Esophagus squamous epithelium (tissue), 5 donors: ENCODE results near the gene CABP2. TPM values are rescaled to one million over a fixed set of nuclear protein-coding genes. Genes with fewer than 3 reads are reported as not detected.
"Not testable (repeated sequence)": the region's sequence is repeated elsewhere in the genome, so short reads cannot be mapped to it uniquely, and the experiment has no call there.

Experiments used
- DNase-seq: peaks from one replicate; lab custom pipeline; 2025; lab: John Stamatoyannopoulos, UW
- H3K27ac ChIP-seq, 4 donors: fragments of 200-600 bp; sonication (generic); one replicate each; pipeline ENCODE4 v1.5.1; 2016 to 2019; ENCODE audit warnings: mild to moderate bottlenecking in 1 of 4
- H3K27me3 ChIP-seq, 4 donors: fragments of 200-600 bp; sonication (generic); 1 replicate in 3 of 4; 2 replicates in 1 of 4; pipeline versions ENCODE4 v1.5.1 to v1.6.0; 2017 to 2021; ENCODE audit warnings: antibody characterized with exemption in 1 of 4
- H3K36me3 ChIP-seq, 3 donors: fragments of 200-600 bp; sonication (generic); one replicate each; pipeline ENCODE4 v1.5.1; 2016 to 2019
- H3K4me1 ChIP-seq, 3 donors: fragments of 200-600 bp; sonication (generic); one replicate each; pipeline ENCODE4 v1.5.1; 2017 to 2019
- H3K4me3 ChIP-seq, 4 donors: fragments of 200-600 bp; sonication (generic); 1 replicate in 3 of 4; 2 replicates in 1 of 4; pipeline ENCODE4 v1.5.1; 2016 to 2019; ENCODE audit warnings: mild to moderate bottlenecking in 2 of 4, moderate library complexity in 1 of 4
- H3K9me3 ChIP-seq, 3 donors: fragments of 200-600 bp; sonication (generic); one replicate each; pipeline ENCODE4 v1.5.1; 2016 to 2019
- POLR2A ChIP-seq, 4 donors: fragments of 450-650 bp; IDR thresholded peaks; one replicate each; pipeline ENCODE4 v1.6.1; 2017; ENCODE audit warnings: antibody characterized with exemption in 4 of 4, mild to moderate bottlenecking in 4 of 4, moderate library complexity in 3 of 4
- WGBS, 2 donors: methylation state at CpG; one replicate each; pipeline ENCODE4 v1.1.5; 2018; 5-methylcytosine and 5-hydroxymethylcytosine counted together
- intact Hi-C: fragments of 100-400 bp; cut with DNase I; formaldehyde crosslinking; loops from one replicate; pipeline ENCODE4 v1.15.0; 2022
- total RNA-seq, 4 donors: library from RNA; depleted of rRNA; stranded (reverse); fragments of >200 nt; gene quantifications; one replicate each; pipeline ENCODE4 v1.1.0, GENCODE V29; 2016
- TF ChIP-seq, protein P1 (sequence below), 6 experiments: fragments of 450-650 bp in 4 of 6; fragments of 200-600 bp in 2 of 6; sonication (generic) in 2 of 6; IDR thresholded peaks; one replicate each; pipeline ENCODE4 v1.5.1; 2016 to 2019; ENCODE audit warnings: antibody characterized with exemption in 6 of 6, mild to moderate bottlenecking in 4 of 6, moderate library complexity in 4 of 6
- donor health status: DM: yes; HTN: yes; CAD: no.

The CABP2 gene
- total RNA-seq, 4 donors from 2014 or later = not detected

DNA sequence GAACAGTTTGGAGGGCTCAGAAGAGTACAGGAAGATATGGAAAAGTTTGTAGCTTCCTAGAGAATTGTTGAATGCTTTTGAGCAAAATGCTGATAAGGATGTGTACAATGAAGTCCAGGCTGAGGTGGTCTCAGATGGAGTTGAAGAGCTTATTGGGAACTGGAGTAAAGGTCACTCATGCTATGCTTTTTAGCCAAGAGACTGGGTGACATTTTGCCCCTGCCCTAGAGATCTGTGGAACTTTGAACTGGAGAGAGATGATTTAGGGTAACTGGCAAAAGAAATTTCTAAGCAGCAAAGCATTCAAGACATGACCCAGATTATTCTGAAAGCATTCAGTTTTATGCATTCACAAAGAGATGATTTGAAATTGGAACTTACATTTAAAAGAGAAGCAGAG, 27.9 kb upstream of the CABP2 start:
- Histone ChIP-seq H3K27ac (no peak overlapping the region), H3K27me3 (no peaks in the 10 kb centered on the region), H3K36me3 (no peaks in the 10 kb centered on the region), H3K4me3 (no peak overlapping the region), H3K9me3 (peaks cover 0 to 5% (median 0%) of the 10 kb centered on the region in 3 donors), H3K4me1 (no peaks in the 10 kb centered on the region)
- no peak for DNase-seq
- intact Hi-C loops = no loop called here
- no peak for TF ChIP-seq POLR2A (IDR thresholded peaks at IDR 0.05)
- TF ChIP-seq, protein P1, sequence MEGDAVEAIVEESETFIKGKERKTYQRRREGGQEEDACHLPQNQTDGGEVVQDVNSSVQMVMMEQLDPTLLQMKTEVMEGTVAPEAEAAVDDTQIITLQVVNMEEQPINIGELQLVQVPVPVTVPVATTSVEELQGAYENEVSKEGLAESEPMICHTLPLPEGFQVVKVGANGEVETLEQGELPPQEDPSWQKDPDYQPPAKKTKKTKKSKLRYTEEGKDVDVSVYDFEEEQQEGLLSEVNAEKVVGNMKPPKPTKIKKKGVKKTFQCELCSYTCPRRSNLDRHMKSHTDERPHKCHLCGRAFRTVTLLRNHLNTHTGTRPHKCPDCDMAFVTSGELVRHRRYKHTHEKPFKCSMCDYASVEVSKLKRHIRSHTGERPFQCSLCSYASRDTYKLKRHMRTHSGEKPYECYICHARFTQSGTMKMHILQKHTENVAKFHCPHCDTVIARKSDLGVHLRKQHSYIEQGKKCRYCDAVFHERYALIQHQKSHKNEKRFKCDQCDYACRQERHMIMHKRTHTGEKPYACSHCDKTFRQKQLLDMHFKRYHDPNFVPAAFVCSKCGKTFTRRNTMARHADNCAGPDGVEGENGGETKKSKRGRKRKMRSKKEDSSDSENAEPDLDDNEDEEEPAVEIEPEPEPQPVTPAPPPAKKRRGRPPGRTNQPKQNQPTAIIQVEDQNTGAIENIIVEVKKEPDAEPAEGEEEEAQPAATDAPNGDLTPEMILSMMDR (IDR thresholded peaks at IDR 0.05) = no peak

DNA sequence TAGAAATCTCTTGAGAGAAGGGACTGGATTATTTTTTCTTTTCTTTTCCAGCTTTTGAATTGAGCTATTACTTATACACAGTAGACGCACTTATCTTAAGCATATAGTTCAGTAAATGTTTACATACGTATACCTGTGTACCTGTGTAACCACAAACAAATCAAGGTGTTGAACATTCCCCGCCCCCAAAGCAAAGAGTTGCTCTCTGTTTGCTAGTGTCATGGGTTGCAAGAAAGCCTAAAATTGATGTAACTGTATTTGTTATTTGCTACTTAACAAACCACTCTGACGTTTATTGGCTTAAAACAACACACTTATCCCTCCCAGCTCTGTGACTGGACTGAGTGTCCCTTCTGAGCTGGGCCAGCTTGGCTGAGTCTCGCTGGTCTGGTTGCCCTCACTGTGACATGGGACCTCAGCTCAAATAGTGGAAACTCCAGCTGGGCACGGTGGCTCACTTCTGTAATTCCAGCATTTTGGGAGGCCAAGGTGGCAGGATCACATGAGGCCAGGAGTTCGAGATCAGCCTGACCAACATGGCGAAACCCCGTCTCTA, 25.4 kb upstream of the CABP2 start:
- WGBS, 2 donors = 82 to 87% methylated on average over 9 of the region's 9 CpGs
- DNase-seq = no peak
- intact Hi-C loops = no loop called here
- TF ChIP-seq, protein P1 (IDR thresholded peaks at IDR 0.05) = no peak
- no peak for TF ChIP-seq POLR2A (IDR thresholded peaks at IDR 0.05)
- Histone ChIP-seq H3K27ac (no peak overlapping the region), H3K4me1 (peaks cover 0 to 7% (median 0%) of the 10 kb centered on the region in 3 donors), H3K9me3 (peaks cover 0 to 5% (median 0%) of the 10 kb centered on the region in 3 donors), H3K4me3 (no peak overlapping the region), H3K27me3 (no peaks in the 10 kb centered on the region), H3K36me3 (no peaks in the 10 kb centered on the region)

DNA sequence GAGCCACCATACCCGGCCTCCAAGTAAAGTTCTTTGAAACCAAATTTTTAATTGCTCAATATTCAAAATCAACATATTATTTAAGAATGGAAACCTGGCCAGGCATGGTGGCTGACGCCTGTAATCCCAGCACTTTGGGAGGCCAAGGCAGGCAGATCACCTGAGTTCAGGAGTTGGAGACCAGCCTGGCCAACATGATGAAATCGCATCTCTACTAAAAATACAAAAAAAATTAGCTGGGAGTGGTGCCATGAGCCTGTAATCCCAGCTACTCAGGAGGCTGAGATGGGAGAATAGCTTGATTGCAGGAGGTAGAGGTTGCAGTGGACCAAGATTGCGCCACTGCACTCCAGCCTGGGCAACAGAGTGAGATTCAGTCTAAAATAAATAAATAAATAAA, 24.9 kb upstream of the CABP2 start:
- H3K27me3 ChIP-seq, DNase-seq, H3K4me1 ChIP-seq, H3K36me3 ChIP-seq, H3K4me3 ChIP-seq, H3K9me3 ChIP-seq, intact Hi-C loops, H3K27ac ChIP-seq: not testable (repeated sequence)
- WGBS, 2 donors = 60 to 89% methylated on average over 2 to 4 of the region's 4 CpGs

DNA sequence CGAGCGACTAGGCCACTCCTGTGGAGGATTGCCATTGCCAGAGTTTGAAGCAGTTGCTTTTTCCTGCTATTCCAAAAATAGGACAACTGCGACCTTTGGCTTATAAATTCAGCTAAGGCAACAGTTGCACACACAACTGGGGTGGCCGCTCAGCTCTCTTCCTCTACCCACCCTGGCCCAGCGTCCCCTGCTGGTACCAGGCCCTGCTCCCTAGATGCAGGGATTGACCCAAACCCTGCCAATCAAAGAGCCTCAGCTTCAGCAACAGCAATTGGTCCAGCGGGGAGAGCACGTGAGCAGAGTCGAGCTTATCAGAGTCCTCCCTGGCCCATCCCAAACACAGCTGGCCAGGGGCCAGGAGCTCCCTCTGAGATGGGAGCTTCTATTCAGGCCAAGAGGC, 22.0 kb upstream of the CABP2 start:
- H3K9me3 ChIP-seq = no peaks in the 10 kb centered on the region
- 81 to 93% methylated on average over 3 of the region's 8 CpGs for WGBS, 2 donors
- intact Hi-C loops = no loop called here
- H3K36me3 ChIP-seq = no peaks in the 10 kb centered on the region
- DNase-seq = no peak
- TF ChIP-seq, protein P1 (IDR thresholded peaks at IDR 0.05) = no peak
- TF ChIP-seq POLR2A (IDR thresholded peaks at IDR 0.05) = no peak
- no peaks in the 10 kb centered on the region for H3K27me3 ChIP-seq
- H3K4me1 ChIP-seq = peaks cover 0 to 7% (median 0%) of the 10 kb centered on the region in 3 donors
- no peak overlapping the region for H3K4me3 ChIP-seq
- no peak overlapping the region for H3K27ac ChIP-seq

DNA sequence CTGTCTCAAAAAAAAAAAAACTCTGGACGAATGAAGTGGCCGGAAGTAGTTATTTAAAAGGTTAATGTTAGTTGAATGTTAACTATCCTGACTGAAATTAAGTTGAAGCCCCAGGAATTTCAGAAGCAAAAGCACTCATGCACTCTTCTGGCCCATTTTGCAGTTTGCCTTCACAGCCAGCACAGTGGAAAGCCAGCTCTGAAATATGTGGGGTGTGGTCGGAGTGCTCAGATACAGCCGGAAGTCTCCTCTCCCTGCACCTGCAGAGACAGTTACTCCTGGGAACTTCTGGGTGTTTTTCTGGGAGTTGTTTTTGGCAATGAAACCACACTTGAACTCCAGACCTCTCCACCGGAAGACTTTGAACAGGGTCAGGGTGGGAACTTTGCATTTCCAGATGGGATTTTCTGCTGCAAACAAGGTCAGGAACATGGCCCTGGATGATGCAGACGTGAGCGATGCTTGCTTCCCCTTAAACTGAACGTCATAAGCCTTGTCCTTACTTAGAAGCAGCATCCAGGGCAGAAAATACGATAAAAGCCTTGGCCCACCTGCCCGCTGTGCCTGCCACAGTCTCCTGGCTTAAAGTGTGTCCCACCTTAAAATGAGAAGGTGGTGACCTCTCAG, 21.5 kb upstream of the CABP2 start:
- Histone ChIP-seq H3K27me3 (no peaks in the 10 kb centered on the region), H3K36me3 (no peaks in the 10 kb centered on the region), H3K4me1 (peaks cover 0 to 7% (median 0%) of the 10 kb centered on the region in 3 donors), H3K9me3 (no peaks in the 10 kb centered on the region), H3K27ac (no peak overlapping the region), H3K4me3 (no peak overlapping the region)
- TF ChIP-seq, protein P1 (IDR thresholded peaks at IDR 0.05) = no peak
- TF ChIP-seq POLR2A (IDR thresholded peaks at IDR 0.05) = no peak
- intact Hi-C loops = no loop called here
- DNase-seq = no peak
- WGBS, 2 donors = 52 to 55% methylated on average over 7 to 10 of the region's 10 CpGs
